NCI-H1105 (cell line): ENCODE results near the gene BEND3.
"Not testable (repeated sequence)": the region's sequence is repeated elsewhere in the genome, so short reads cannot be mapped to it uniquely, and the experiment has no call there.

Source experiments
- DNase-seq: peaks from one replicate; lab custom pipeline; 2025; lab: John Stamatoyannopoulos, UW

The BEND3 gene

DNA sequence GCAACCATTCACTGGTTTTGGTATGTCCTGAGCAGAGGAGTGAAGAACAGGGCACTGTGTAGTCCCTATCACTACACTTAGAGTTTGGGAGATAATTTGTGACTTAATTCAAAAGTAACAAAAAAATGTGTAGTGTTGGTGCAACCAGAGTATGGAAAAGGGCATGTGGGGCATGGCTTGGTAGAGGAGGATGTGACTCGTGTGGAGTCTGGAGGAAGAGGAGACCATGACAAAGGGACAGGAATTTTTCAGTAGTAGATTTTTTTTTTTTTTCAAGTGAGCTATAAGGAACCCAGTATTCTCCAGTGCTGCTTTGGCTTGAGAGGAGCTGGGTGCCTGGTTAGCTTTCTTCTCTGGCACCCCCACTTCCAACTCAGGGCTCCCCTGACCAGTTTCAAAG, 82.2 kb downstream of the BEND3 start:
- DNase-seq: no peak

DNA sequence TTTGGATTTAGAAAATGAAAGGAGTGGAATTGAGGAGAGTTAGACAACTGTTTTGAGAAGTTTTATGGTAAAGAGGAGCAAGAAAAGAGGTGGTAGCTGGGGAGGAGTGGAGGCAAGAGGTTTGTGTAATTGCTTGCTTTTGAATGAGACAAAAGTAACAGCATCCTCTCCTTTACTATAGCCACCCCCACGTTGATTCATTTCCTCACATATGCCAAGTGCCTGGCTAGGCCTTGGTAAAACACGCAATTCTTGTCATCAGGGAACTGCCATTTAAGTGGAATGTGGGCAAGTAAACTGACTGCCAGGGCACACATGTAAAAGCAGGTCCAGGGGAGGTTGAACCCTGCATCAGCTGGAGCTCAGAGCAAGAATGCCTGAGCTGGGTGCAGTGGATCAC, 83.3 kb downstream of the BEND3 start:
- no peak for DNase-seq

DNA sequence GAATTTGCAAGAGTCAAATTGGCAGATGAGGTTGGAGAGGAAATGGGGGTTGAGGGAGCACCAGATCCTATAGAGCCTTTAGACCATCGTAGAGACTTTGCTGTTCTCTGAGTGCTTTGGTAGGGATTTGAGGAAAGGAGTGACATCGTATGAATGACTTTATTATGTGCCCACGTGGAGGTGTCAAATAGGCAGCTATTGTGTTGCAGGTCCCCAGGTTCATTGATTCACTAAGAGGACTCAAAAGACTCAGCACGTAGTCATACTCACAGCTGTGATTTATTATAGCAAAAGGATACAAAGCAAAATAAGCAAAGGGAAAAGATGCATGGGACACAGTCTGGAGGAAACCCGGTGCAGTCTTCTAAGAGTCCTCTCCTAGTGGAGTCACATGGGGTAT, 85.2 kb downstream of the BEND3 start:
- DNase-seq: no peak

DNA sequence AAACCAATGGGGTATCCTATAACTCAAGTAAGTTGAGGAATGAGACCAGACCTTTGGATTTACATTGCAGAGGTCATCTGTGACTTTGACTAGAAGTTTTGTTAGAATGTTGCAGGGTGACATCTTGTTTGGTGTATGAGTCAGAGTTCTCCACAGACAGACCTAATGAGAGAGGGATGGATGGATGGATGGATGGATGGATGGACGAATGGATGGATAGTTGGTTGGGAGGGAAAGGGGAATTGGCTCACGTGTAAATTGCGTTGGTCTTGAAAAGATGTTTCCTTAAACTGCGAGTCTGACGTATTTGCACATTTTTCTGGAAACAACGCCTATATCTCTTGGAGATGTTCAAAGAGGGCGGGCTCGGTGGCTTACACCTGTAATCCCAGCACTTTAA, 88.3 kb downstream of the BEND3 start:
- DNase-seq: no peak

DNA sequence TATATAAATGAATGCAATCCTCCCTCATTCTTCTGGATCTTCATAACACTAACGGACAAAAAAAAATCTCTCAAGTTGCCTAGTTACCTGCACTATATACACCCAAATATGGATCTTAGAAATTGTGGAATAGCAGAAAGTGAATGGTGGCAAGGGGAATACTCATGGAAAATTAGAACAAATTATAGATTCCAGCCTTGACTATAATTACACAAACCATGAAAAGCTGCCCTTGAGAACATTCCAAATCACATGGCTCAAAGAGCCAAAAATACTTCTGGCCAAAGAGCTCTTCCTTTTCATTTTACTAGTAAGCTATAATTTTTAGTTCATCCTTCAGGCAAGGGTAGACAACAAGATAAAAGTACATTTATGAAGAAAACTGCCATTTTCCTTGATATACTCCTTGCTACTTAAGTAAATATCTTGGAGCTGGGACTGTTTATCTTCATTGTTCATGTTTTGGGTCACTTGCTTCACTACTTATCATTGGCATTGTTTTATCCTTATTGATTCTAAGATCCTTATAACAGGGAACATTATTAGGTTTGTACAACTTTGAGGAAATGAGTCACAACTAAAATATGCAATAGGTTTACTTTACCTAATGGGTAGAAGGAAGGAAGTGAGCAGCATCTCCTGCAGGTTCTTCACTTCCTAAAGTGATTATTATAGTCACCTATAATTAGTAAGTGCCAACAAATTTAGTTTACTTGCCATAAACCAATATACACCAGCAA, 93.7 kb downstream of the BEND3 start:
- no peak for DNase-seq

DNA sequence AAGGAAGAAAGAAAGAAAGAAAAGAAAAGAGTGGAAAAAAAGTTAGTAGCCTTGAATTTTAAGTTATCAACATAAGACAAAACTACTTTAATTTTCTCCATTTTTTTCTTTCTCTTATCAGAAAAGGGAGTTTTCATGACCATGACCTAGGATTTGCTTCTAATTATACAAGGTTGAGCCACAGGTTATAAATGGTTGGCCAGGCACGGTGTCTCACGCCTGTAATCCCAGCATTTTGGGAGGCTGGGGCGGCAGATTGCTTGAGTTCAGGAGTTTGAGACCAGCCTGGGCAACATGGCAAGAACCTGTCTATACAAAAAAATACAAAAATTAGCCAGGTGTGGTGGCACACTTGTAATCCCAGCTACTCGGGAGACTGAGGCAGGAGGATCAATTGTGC, 95.1 kb downstream of the BEND3 start:
- DNase-seq: no peak

DNA sequence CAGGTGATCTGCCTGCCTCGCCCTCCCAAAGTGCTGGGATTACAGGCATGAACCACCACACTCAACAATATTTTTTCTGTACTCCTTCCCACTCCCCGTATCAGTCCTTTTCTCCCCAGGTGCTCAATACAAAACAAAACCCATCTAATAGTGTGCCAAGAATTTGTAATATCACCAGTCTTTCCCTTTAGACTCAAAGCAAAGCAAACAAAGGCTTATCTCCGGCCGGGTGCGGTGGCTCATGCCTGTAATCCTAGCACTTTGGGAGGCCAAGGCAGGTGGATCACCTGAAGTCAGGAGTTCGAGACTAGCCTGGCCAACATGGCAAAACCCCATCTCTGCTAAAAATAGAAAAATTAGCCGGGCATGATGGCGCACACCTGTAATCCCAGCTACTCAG, 95.7 kb downstream of the BEND3 start:
- DNase-seq: not testable (repeated sequence)

DNA sequence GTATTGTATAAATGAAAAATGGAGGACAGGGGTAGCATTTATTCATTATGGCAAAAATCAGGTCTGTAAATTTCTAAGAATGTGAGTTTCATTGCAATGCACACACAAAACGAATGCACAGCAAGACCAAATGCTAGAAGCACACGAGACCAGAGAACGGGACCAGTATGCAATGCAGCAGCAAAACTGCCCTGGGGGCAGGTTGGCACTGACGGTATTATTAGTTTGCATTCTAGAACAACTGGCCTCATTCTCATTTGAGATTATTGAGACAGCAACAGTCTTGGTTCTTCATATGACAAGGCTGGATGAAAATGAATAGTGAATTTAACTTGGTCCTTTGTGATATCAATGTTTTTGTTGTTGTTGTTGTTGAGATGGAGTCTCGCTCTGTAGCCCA, 96.3 kb downstream of the BEND3 start:
- DNase-seq: no peak
